K562 (cell line): ENCODE data around the gene CALML3. TPM values are rescaled to one million over a fixed set of nuclear protein-coding genes. Genes with fewer than 3 reads are reported as not detected.

ENCODE experiments used
- CCNT2 ChIP-seq: IDR thresholded peaks from 2 replicates; pipeline ENCODE4 v1.6.1; 2011; ENCODE audit warnings: borderline replicate concordance, low read depth, mild to moderate bottlenecking, moderate library complexity, mixed read lengths, low read length; ENCODE audit not compliant: insufficient read length; ENCODE audit errors: extremely low read depth
- CHD2 ChIP-seq: IDR thresholded peaks from 2 replicates; pipeline ENCODE4 v1.6.1; 2011; ENCODE audit warnings: low read depth, low read length
- DACH1 ChIP-seq: fragments of 450-650 bp; IDR thresholded peaks from 2 replicates; pipeline ENCODE4 v1.6.1; 2018; ENCODE audit not compliant: partially characterized antibody
- EP300 ChIP-seq: IDR thresholded peaks from 2 replicates; pipeline ENCODE4 v1.6.1; 2012; ENCODE audit warnings: low read length, improper control_type of control experiment
- EWSR1 ChIP-seq: fragments of 450-650 bp; IDR thresholded peaks from 2 replicates; pipeline ENCODE4 v1.6.1; 2018; ENCODE audit warnings: borderline replicate concordance, mild to moderate bottlenecking, low read depth, moderate library complexity; ENCODE audit not compliant: partially characterized antibody
- HDAC6 ChIP-seq: IDR thresholded peaks from 2 replicates; pipeline ENCODE4 v1.6.1; 2012; ENCODE audit warnings: low read depth, mild to moderate bottlenecking, control low read depth, inconsistent platforms, low read length, moderate library complexity
- MAZ ChIP-seq, 2 experiments: fragments of 450-650 bp in 1 of 2; sonication (generic) in 1 of 2; formaldehyde crosslinking; IDR thresholded peaks in 1 of 2; conservative IDR thresholded peaks in 1 of 2; 2 replicates each; pipeline versions ENCODE4 v1.4.0 to v1.5.0; 2020; ENCODE audit warnings: mild to moderate bottlenecking in 1 of 2, missing genetic modification reagents in 1 of 2
- MEF2A ChIP-seq: IDR thresholded peaks from 2 replicates; pipeline ENCODE4 v1.6.1; 2011; ENCODE audit warnings: low read depth, mild to moderate bottlenecking, low read length, moderate library complexity; ENCODE audit not compliant: control insufficient read depth
- MITF ChIP-seq: IDR thresholded peaks from 2 replicates; pipeline ENCODE4 v1.6.1; 2014; ENCODE audit warnings: antibody characterized with exemption
- MXI1 ChIP-seq: IDR thresholded peaks from 2 replicates; pipeline ENCODE4 v1.6.1; 2011; ENCODE audit warnings: low read depth, mild to moderate bottlenecking, improper control_type of control experiment, low read length
- NUFIP1 ChIP-seq: fragments of 450-650 bp; IDR thresholded peaks from 2 replicates; pipeline ENCODE4 v1.6.1; 2018; ENCODE audit not compliant: partially characterized antibody
- RFX7 ChIP-seq: fragments of 250-450 bp; sonication (Bioruptor Pico); IDR thresholded peaks from 2 replicates; pipeline ENCODE4 v1.5.1; 2021; ENCODE audit warnings: mild to moderate bottlenecking
- SIN3A ChIP-seq, 2 experiments: fragments of 150-350 bp in 1 of 2; IDR thresholded peaks; 2 replicates each; pipeline ENCODE4 v1.6.1; 2011 to 2016; ENCODE audit warnings: borderline replicate concordance in 2 of 2, low read depth in 2 of 2, low read length in 2 of 2, mild to moderate bottlenecking in 2 of 2, moderate library complexity in 2 of 2; ENCODE audit not compliant: control insufficient read depth in 1 of 2
- SMARCA5 ChIP-seq: fragments of 450-650 bp; IDR thresholded peaks from 2 replicates; pipeline ENCODE4 v1.6.1; 2016
- SMARCE1 ChIP-seq: fragments of 450-650 bp; IDR thresholded peaks from 2 replicates; pipeline ENCODE4 v1.7.1; 2016; ENCODE audit warnings: mild to moderate bottlenecking
- SNIP1 ChIP-seq: fragments of 450-650 bp; IDR thresholded peaks from 2 replicates; pipeline ENCODE4 v1.7.1; 2017; ENCODE audit warnings: low read depth, mild to moderate bottlenecking
- SPI1 ChIP-seq: IDR thresholded peaks from 2 replicates; pipeline ENCODE4 v1.6.1; 2011; ENCODE audit warnings: low read depth, low read length, control low read depth, borderline replicate concordance
- TBP ChIP-seq: optimal IDR thresholded peaks from 2 replicates; pipeline ENCODE3; 2011; ENCODE audit warnings: low read depth, low read length, improper control_type of control experiment
- TRIM24 ChIP-seq, 2 experiments: fragments of 450-650 bp; IDR thresholded peaks; 2 replicates each; pipeline ENCODE4 v1.6.1; 2016
- UBTF ChIP-seq, 2 experiments: IDR thresholded peaks; 2 replicates each; pipeline ENCODE4 v1.6.1; 2012; ENCODE audit warnings: improper control_type of control experiment in 2 of 2, low read depth in 2 of 2, low read length in 2 of 2, borderline replicate concordance in 1 of 2
- YBX1 ChIP-seq: fragments of 450-650 bp; IDR thresholded peaks from 2 replicates; pipeline ENCODE4 v1.7.1; 2016; ENCODE audit warnings: mild to moderate bottlenecking
- ZNF12 ChIP-seq: sonication (generic); formaldehyde crosslinking; IDR thresholded peaks from 2 replicates; pipeline ENCODE4 v1.4.0; 2020; ENCODE audit warnings: mild to moderate bottlenecking, missing genetic modification reagents
- ZNF134 ChIP-seq: fragments of 250-450 bp; sonication (Bioruptor Pico); conservative IDR thresholded peaks from 2 replicates; pipeline ENCODE4 v1.4.0; 2020
- ZNF583 ChIP-seq: fragments of 250-450 bp; sonication (Bioruptor Pico); IDR thresholded peaks from 2 replicates; pipeline ENCODE4 v1.4.0; 2020
- ZNF695 ChIP-seq: fragments of 450-650 bp; formaldehyde crosslinking; IDR thresholded peaks from 2 replicates; pipeline ENCODE4 v1.4.0; 2020; ENCODE audit warnings: mild to moderate bottlenecking, moderate library complexity
- ZNF764 ChIP-seq: fragments of 250-450 bp; sonication (Bioruptor Pico); IDR thresholded peaks from 2 replicates; pipeline ENCODE4 v1.4.0; 2020; ENCODE audit warnings: low read depth, mild to moderate bottlenecking, moderate library complexity
- ZSCAN32 ChIP-seq: fragments of 450-650 bp; formaldehyde crosslinking; IDR thresholded peaks from 2 replicates; pipeline ENCODE4 v1.4.0; 2020; ENCODE audit warnings: mild to moderate bottlenecking, moderate library complexity
- polyA plus RNA-seq, 8 experiments: library from polyadenylated mRNA; depleted of rRNA in 4 of 8; stranded (reverse) in 5 of 8; unstranded in 3 of 8; fragments of >200 nt; fragmentation: Nextera tagmentation in 2 of 8; fragmentation: Illumina TruSeq in 1 of 8; extraction: Ambion mirVana in 2 of 8; extraction: Trizol in 1 of 8; gene quantifications; 2 replicates each; pipeline versions ENCODE4 v1.2.1 to v1.2.3, GENCODE V29; 2011 to 2014; ENCODE audit warnings: inconsistent platforms in 1 of 8, missing spikeins in 1 of 8
- total RNA-seq, 7 experiments: library from RNA; depleted of rRNA in 6 of 7; stranded (reverse); fragments of >200 nt in 6 of 7; fragmentation: Illumina TruSeq in 2 of 7; extraction: Trizol in 2 of 7; gene quantifications; 2 replicates each; pipeline versions ENCODE4 v1.2.1 to v1.2.3, GENCODE V29; 2011 to 2021; ENCODE audit warnings: low replicate concordance in 1 of 7
- TF ChIP-seq, protein P1 (sequence below): fragments of 250-450 bp; sonication (Bioruptor Pico); IDR thresholded peaks from 2 replicates; pipeline ENCODE4 v1.8.0; 2021; ENCODE audit warnings: borderline replicate concordance, mild to moderate bottlenecking, moderate library complexity; ENCODE audit not compliant: poor library complexity, severe bottlenecking

Gene CALML3
- total and polyA plus RNA-seq, 9 of the 15 experiments (the other 6 are each of a cell fraction or from before 2014, with no cell fraction given), result not detected

GRCh38 chr10:5486853-5487235, 37.9 kb upstream of the CALML3 start (continued):
- TF ChIP-seq TBP (peak; percentile 15), ZNF12 (no peak), CCNT2 (no peak), UBTF (IDR thresholded peaks at IDR 0.05; ENCODE audit: borderline replicate concordance in 1 of 2, low read depth in 2 of 2, low read length in 2 of 2) (peak in 1 of 2 experiments; percentile 71; a peak in 2 of 4 replicates), YBX1 (no peak), MEF2A (no peak), DACH1 (no peak), SMARCA5 (0 out of 2 replicates have a peak, but pooled peaks have one; percentile 33), HDAC6 (no peak), SIN3A (IDR thresholded peaks at IDR 0.05; ENCODE audit: borderline replicate concordance in 2 of 2, control insufficient read depth in 1 of 2, low read depth in 2 of 2, low read length in 2 of 2) (peak in 1 of 2 experiments; percentile 37; a peak in 1 of 4 replicates), SNIP1 (no peak), SMARCE1 (no peak), EWSR1 (no peak), ZNF134 (CRISPR knock-in tag) (peak; percentile 90), ZNF764 (no peak), CHD2 (no peak), MAZ (CRISPR knock-in tag; conservative IDR thresholded peaks at IDR 0.05 in 1 of 2, IDR thresholded peaks at IDR 0.05 in 1 of 2) (peak in 1 of 2 experiments; percentile 26; a peak in 1 of 4 replicates), RFX7 (CRISPR knock-in tag) (no peak), EP300 (no peak), SPI1 (peak; percentile 30; the same call in 1 of the 2 replicates), ZSCAN32 (CRISPR knock-in tag) (no peak), MITF (no peak), ZNF583 (CRISPR knock-in tag) (no peak), TRIM24 (IDR thresholded peaks at IDR 0.05) (0 out of 4 replicates have a peak, but pooled peaks of 1 of the 2 experiments have one; percentile 3), NUFIP1 (no peak), MXI1 (no peak), ZNF695 (CRISPR knock-in tag) (no peak)
- TF ChIP-seq, protein P1, sequence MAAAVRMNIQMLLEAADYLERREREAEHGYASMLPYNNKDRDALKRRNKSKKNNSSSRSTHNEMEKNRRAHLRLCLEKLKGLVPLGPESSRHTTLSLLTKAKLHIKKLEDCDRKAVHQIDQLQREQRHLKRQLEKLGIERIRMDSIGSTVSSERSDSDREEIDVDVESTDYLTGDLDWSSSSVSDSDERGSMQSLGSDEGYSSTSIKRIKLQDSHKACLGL (CRISPR knock-in tag), result no peak
